Heart left ventricle (tissue), 13 donors: Measurements from ENCODE around the gene ST3GAL4.

ENCODE experiments used
- POLR2A ChIP-seq, 2 donors: fragments of 450-650 bp; IDR thresholded peaks; one replicate each; pipeline ENCODE4 v1.6.1; 2017; ENCODE audit warnings: antibody characterized with exemption in 2 of 2, mild to moderate bottlenecking in 2 of 2, moderate library complexity in 2 of 2
- TF ChIP-seq, protein P1 (sequence below), 12 donors: fragments of 200-600 bp; sonication (generic) in 4 of 12; IDR thresholded peaks; one replicate each; pipeline versions ENCODE4 v1.5.0 to v1.8.0; 2018 to 2022; ENCODE audit warnings: antibody characterized with exemption in 12 of 12, mild to moderate bottlenecking in 5 of 12
- donor health status: ischemic (EF 13 %, LVEDD 7.1; RV severe dilation, severe dysfunction).
- donor health status: DM: no; HTN: yes; CAD: no.
- donor health status: DM: no; HTN: no; CAD: no.
- donor health status: ischemic (EF 25% LVEDD 6.9; RV normal size, moderate dysfunction).
- donor health status: ischemic (EF 25% LVEDD 5.7; RV mildly dilated, moderate dysfunction).
- donor health status: ischemic (EF 35%, LVEDD 5.7; RV mildly dilated, moderate dysfunction).
- donor health status: nonischemic (EF 11% LVEDD 7.7; RV severe dilation, severe dysfunction).
- donor health status: DM: yes; HTN: yes; CAD: no.
- donor health status: PGD.
- donor health status: ischemic (EF 29% LVEDD 5.4; RV normal size, mild dysfunction).
- donor health status: nonischemic (EF 23%, LVEDD 6.1; RV moderate dilation, normal function).

DNA sequence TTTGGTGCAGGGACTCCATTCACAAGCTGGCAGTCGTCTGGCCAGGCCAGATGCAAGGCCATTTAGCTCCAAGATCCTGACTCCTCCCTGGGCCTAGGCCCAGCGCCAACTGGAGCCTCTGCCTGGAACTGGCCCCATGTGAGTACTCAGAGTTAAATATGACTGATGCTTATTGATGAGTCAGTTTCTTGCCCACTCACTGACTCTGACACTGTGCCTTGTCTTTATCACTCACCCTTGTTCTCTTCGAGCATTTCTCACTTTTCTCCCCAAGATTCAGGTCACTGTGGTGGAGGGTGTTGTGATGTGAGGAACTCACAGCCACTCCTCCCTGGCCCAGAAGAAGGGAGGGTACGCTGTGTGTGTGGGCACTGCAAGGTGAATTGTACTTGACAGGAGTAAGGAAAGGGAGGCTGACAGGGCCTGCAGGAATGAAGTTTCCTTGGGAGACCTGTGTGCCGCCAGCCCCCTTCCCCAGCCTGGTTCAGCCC, 23.2 kb upstream of the ST3GAL4 start:
- TF ChIP-seq, protein P1, sequence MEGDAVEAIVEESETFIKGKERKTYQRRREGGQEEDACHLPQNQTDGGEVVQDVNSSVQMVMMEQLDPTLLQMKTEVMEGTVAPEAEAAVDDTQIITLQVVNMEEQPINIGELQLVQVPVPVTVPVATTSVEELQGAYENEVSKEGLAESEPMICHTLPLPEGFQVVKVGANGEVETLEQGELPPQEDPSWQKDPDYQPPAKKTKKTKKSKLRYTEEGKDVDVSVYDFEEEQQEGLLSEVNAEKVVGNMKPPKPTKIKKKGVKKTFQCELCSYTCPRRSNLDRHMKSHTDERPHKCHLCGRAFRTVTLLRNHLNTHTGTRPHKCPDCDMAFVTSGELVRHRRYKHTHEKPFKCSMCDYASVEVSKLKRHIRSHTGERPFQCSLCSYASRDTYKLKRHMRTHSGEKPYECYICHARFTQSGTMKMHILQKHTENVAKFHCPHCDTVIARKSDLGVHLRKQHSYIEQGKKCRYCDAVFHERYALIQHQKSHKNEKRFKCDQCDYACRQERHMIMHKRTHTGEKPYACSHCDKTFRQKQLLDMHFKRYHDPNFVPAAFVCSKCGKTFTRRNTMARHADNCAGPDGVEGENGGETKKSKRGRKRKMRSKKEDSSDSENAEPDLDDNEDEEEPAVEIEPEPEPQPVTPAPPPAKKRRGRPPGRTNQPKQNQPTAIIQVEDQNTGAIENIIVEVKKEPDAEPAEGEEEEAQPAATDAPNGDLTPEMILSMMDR (IDR thresholded peaks at IDR 0.05), result no peak
- TF ChIP-seq POLR2A (IDR thresholded peaks at IDR 0.05), result no peak
